ENCODE results near the gene ASCL3.
"Not testable (repeated sequence)": the region's sequence is repeated elsewhere in the genome, so short reads cannot be mapped to it uniquely, and the experiment has no call there.

ASCL3 gene

GRCh38 chr11:8911029-8911823 lies 31.6 kb downstream of the ASCL3 start, which contains the start of gene AKIP1:
TSS of gene AKIP1 (plus strand) at chr11:8911189. CDS start at chr11:8911450, 261 bp downstream.
- ATAC-seq (ENCODE audit: low read depth) (peak; percentile 56), DNase-seq (ENCODE audit: low spot score in 2 of 2) (peak; percentile 32 to 51)
- no peaks in the 10 kb centered on the region for H3K9me3 Mint-ChIP-seq
- H3K4me1 Mint-ChIP-seq, result peaks cover 24% of the 10 kb centered on the region
- H3K27me3 Mint-ChIP-seq, result peaks cover 2% of the 10 kb centered on the region
- peak within 1 kb of the TSS; percentile 58 for H3K27ac Mint-ChIP-seq
- H3K36me3 Mint-ChIP-seq, result no peaks in the 10 kb centered on the region
- peak within 1 kb of the TSS; percentile 95 for H3K4me3 Mint-ChIP-seq

GRCh38 chr11:8910649-8911026 lies 32.2 kb downstream of the ASCL3 start:
- Mint-ChIP-seq H3K4me1 (peaks cover 24% of the 10 kb centered on the region), H3K27ac (peak overlapping the region; percentile 58), H3K9me3 (no peaks in the 10 kb centered on the region), H3K36me3 (no peaks in the 10 kb centered on the region), H3K27me3 (peaks cover 2% of the 10 kb centered on the region), H3K4me3 (peak overlapping the region; percentile 95)
- DNase-seq (ENCODE audit: low spot score in 2 of 2) (no peak), ATAC-seq (ENCODE audit: low read depth) (peak; percentile 6)

GRCh38 chr11:8908099-8908498 lies 34.7 kb downstream of the ASCL3 start:
- Mint-ChIP-seq H3K36me3 (no peaks in the 10 kb centered on the region), H3K27ac (no peak overlapping the region), H3K27me3 (peaks cover 2% of the 10 kb centered on the region), H3K4me1 (peaks cover 15% of the 10 kb centered on the region), H3K9me3 (no peaks in the 10 kb centered on the region), H3K4me3 (no peak overlapping the region)
- ATAC-seq (ENCODE audit: low read depth), result no peak
- DNase-seq (ENCODE audit: low spot score in 2 of 2), result no peak

- no peak for DNase-seq (ENCODE audit: low spot score in 2 of 2)
- H3K27me3 Mint-ChIP-seq, result peaks cover 4% of the 10 kb centered on the region
- H3K36me3 Mint-ChIP-seq, result peaks cover 1% of the 10 kb centered on the region
- peaks cover 12% of the 10 kb centered on the region for H3K4me1 Mint-ChIP-seq
- no peak for ATAC-seq (ENCODE audit: low read depth)
- H3K9me3 Mint-ChIP-seq, result peaks cover 5% of the 10 kb centered on the region
- H3K27ac Mint-ChIP-seq, result no peak overlapping the region
- H3K4me3 Mint-ChIP-seq, result no peak overlapping the region
These were observed 35.7 kb downstream of the ASCL3 start for GRCh38 chr11:8907116-8907515.

GRCh38 chr11:8905528-8906165 lies 37.2 kb downstream of the ASCL3 start:
- DNase-seq (ENCODE audit: low spot score in 2 of 2) (no peak), ATAC-seq (ENCODE audit: low read depth) (no peak)
- Mint-ChIP-seq H3K4me1 (peaks cover 8% of the 10 kb centered on the region), H3K36me3 (peaks cover 6% of the 10 kb centered on the region), H3K27me3 (peaks cover 7% of the 10 kb centered on the region), H3K4me3 (no peak overlapping the region), H3K9me3 (peaks cover 7% of the 10 kb centered on the region), H3K27ac (no peak overlapping the region)

- ATAC-seq (ENCODE audit: low read depth), result no peak
- peaks cover 9% of the 10 kb centered on the region for H3K36me3 Mint-ChIP-seq
- H3K9me3 Mint-ChIP-seq, result peaks cover 17% of the 10 kb centered on the region
- DNase-seq (ENCODE audit: low spot score in 2 of 2), result no peak
- H3K27ac Mint-ChIP-seq, result no peak overlapping the region
- H3K4me1 Mint-ChIP-seq, result no peaks in the 10 kb centered on the region
- no peak overlapping the region for H3K4me3 Mint-ChIP-seq
- peaks cover 7% of the 10 kb centered on the region for H3K27me3 Mint-ChIP-seq
These were observed 43.6 kb downstream of the ASCL3 start for GRCh38 chr11:8899119-8899753.

- not testable (repeated sequence) for H3K27ac Mint-ChIP-seq; H3K4me1 Mint-ChIP-seq; H3K36me3 Mint-ChIP-seq; ATAC-seq (ENCODE audit: low read depth); H3K9me3 Mint-ChIP-seq; DNase-seq (ENCODE audit: low spot score in 2 of 2); H3K4me3 Mint-ChIP-seq
- peaks cover 19% of the 10 kb centered on the region for H3K27me3 Mint-ChIP-seq
These were observed 51.6 kb downstream of the ASCL3 start for GRCh38 chr11:8891185-8891584.

Measured in memory B cell (primary cell).